Activated T-helper 1 cell treated with anti-CD3 and anti-CD28 coated beads, Interleukin-12 subunit alpha, Interleukin-12 subunit beta, Interleukin-2, Interleukin-4 antibody, amounts not matched to agents 30 ng/mL and 10 ng/mL and 1 ng/mL, durations not matched to agents 14 hours and 24 hours and 36 hours (primary cell): ENCODE data around the gene EIF4G1. TPM values are rescaled to one million over a fixed set of nuclear protein-coding genes. Genes with fewer than 3 reads are reported as not detected.

Experiments
- DNase-seq: peaks from one replicate; pipeline ENCODE4 v3.0.0; 2021; ENCODE audit warnings: low spot score
- H3K27ac Mint-ChIP-seq: one replicate; pipeline ENCODE4 v1.8.0; 2021; ENCODE audit warnings: mild to moderate bottlenecking, mixed read lengths
- H3K27me3 Mint-ChIP-seq: one replicate; pipeline ENCODE4 v1.8.0; 2022; ENCODE audit warnings: mild to moderate bottlenecking, moderate library complexity, mixed read lengths; ENCODE audit not compliant: insufficient read depth
- H3K36me3 Mint-ChIP-seq: one replicate; pipeline ENCODE4 v1.8.0; 2021; ENCODE audit warnings: low read depth, mixed read lengths
- H3K4me1 Mint-ChIP-seq: one replicate; pipeline ENCODE4 v1.8.0; 2021; ENCODE audit warnings: low read depth, mixed read lengths
- H3K4me3 Mint-ChIP-seq: one replicate; pipeline ENCODE4 v1.8.0; 2021; ENCODE audit warnings: mild to moderate bottlenecking, moderate library complexity, mixed read lengths
- H3K9me3 Mint-ChIP-seq: one replicate; pipeline ENCODE4 v1.8.0; 2021; ENCODE audit warnings: mixed read lengths
- intact Hi-C: fragments of 100-400 bp; cut with micrococcal nuclease; formaldehyde crosslinking; loops from one replicate; pipeline ENCODE4 v1.15.1; 2024
- total RNA-seq: library from RNA; stranded (reverse); gene quantifications from 2 replicates; pipeline ENCODE4 v1.2.3, GENCODE V29; 2022

EIF4G1 gene
- total RNA-seq, 1 donor from 2014 or later, result 706 TPM

DNA sequence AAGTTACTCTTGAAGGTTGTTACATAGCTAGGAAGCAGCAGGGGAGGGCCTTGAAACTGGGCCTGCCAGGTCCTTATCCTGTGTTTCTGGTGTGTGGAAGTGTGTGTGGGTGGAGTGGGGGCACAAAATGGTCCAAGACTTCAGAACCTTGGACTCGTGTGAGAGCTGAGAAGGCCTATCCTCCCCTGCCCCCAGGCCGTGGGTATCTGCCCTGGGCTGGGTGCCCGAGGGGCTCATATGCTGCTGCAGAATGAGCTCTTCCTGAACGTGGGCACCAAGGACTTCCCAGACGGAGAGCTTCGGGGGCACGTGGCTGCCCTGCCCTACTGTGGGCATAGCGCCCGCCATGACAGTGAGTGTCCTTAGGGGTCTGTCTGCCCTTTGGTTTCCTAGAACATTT lies 69.9 kb downstream of the EIF4G1 start:
- no peaks in the 10 kb centered on the region for H3K4me1 Mint-ChIP-seq
- H3K27ac Mint-ChIP-seq, result no peak overlapping the region
- no peak overlapping the region for H3K4me3 Mint-ChIP-seq
- no peaks in the 10 kb centered on the region for H3K36me3 Mint-ChIP-seq
- intact Hi-C loops, result no loop called here
- no peaks in the 10 kb centered on the region for H3K9me3 Mint-ChIP-seq
- no peak for DNase-seq
- peaks cover 42% of the 10 kb centered on the region for H3K27me3 Mint-ChIP-seq

Other genes starting within 250 kb of the EIF4G1 start
- gene HTR3E, start 217.5 kb upstream of the EIF4G1 start, total RNA-seq, result not detected in 2 replicates
- 75.6 and 75.9 TPM in 2 replicates for gene EIF2B5, start 179.2 kb upstream of the EIF4G1 start, total RNA-seq
- gene DVL3, start 159.2 kb upstream of the EIF4G1 start, total RNA-seq, result 59.4 and 61.5 TPM in 2 replicates
- 235 and 238 TPM in 2 replicates for gene AP2M1, start 139.8 kb upstream of the EIF4G1 start, total RNA-seq
- 75.2 and 76.4 TPM in 2 replicates for gene ABCF3, start 128.4 kb upstream of the EIF4G1 start, total RNA-seq
- not detected in 2 replicates for gene VWA5B2, start 85.0 kb upstream of the EIF4G1 start, total RNA-seq
- gene ALG3, start 65.6 kb upstream of the EIF4G1 start, total RNA-seq, result 86.7 and 89.3 TPM in 2 replicates
- gene EEF1AKMT4, start 64.9 kb upstream of the EIF4G1 start, total RNA-seq, result 13.5 and 15.2 TPM in 2 replicates
- 0.15 and 0.52 TPM in 2 replicates for gene CAMK2N2, start 53.1 kb upstream of the EIF4G1 start, total RNA-seq
- gene ECE2, start 38.6 kb upstream of the EIF4G1 start, total RNA-seq, result not detected in 2 replicates
- gene PSMD2, start 15.4 kb upstream of the EIF4G1 start, total RNA-seq, result 251 and 255 TPM in 2 replicates
- 7.5 and 9.2 TPM in 2 replicates for gene FAM131A, start 23.0 kb downstream of the EIF4G1 start, total RNA-seq
- 5.2 and 6.6 TPM in 2 replicates for gene CLCN2, start 47.0 kb downstream of the EIF4G1 start, total RNA-seq
- gene POLR2H, start 47.1 kb downstream of the EIF4G1 start, total RNA-seq, result 145 and 151 TPM in 2 replicates
- gene THPO, start 63.6 kb downstream of the EIF4G1 start, total RNA-seq, result not detected in 2 replicates
- gene CHRD, start 65.4 kb downstream of the EIF4G1 start, total RNA-seq, result not detected in 2 replicates
- 0.31 TPM in 1 of 2 replicates, not detected in the other for gene EPHB3, start 247.2 kb downstream of the EIF4G1 start, total RNA-seq